ENCODE data around the gene LCE2A.
"Not testable (repeated sequence)": the region's sequence is repeated elsewhere in the genome, so short reads cannot be mapped to it uniquely, and the experiment has no call there.

Gene LCE2A

DNA sequence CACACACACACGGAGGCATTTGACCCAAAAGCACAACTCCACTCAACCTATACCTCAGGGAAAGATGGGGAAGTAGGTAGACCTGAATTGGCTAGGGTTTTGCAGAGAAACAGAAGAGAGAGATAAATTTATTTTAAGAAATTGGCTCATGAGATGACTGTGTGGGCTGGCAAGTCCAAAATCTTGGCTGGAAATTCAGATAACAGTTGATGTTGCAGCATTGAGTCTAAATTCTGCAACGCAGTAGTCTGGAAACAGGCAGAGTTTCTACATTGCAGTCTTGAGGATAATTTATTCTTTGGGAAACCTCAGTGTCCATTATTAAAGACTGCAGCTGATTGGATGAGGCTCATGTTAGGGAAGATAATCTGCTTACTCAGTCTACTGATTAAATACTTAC lies 16.5 kb upstream of the LCE2A start:
- H3K4me1 ChIP-seq (ENCODE audit: insufficient read depth, low read length): no peaks in the 10 kb centered on the region
- no peak overlapping the region for H3K9ac ChIP-seq (ENCODE audit: low read depth, low read length)
- no peaks in the 10 kb centered on the region for H3K27me3 ChIP-seq (ENCODE audit: insufficient read depth, low read length)
- no peak overlapping the region for H3K4me3 ChIP-seq (ENCODE audit: low read length)
- WGBS: 91% methylated on average over 1 of the region's 2 CpGs
- no peaks in the 10 kb centered on the region for H3K36me3 ChIP-seq (ENCODE audit: insufficient read depth, low read length)
- H3K9me3 ChIP-seq (ENCODE audit: insufficient read depth, low read depth, low read length): peaks cover 92% of the 10 kb centered on the region
- no peak overlapping the region for H3K27ac ChIP-seq (ENCODE audit: low read depth, low read length)

DNA sequence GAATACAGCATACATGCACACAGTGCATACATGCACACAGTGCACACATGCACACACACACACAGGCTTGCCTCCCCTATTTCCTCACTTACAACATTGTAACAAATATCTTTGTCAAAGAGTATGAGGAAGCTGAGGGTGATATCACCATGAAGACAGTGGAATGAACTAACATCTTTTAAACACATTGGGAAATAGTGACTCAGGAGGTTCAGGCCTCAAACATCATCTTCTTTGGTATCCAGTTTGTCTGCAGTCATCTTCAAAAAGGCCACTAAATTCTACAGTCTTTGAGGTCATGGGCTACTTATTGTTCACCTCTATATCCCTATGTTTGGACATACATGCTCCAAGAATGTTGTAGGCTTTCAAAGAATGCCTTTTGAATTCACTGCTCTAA lies 14.3 kb upstream of the LCE2A start:
- no peaks in the 10 kb centered on the region for H3K36me3 ChIP-seq (ENCODE audit: insufficient read depth, low read length)
- H3K27ac ChIP-seq (ENCODE audit: low read depth, low read length): no peak overlapping the region
- peaks cover 89% of the 10 kb centered on the region for H3K9me3 ChIP-seq (ENCODE audit: insufficient read depth, low read depth, low read length)
- H3K27me3 ChIP-seq (ENCODE audit: insufficient read depth, low read length): no peaks in the 10 kb centered on the region
- no peak overlapping the region for H3K9ac ChIP-seq (ENCODE audit: low read depth, low read length)
- H3K4me3 ChIP-seq (ENCODE audit: low read length): no peak overlapping the region
- H3K4me1 ChIP-seq (ENCODE audit: insufficient read depth, low read length): no peaks in the 10 kb centered on the region

DNA sequence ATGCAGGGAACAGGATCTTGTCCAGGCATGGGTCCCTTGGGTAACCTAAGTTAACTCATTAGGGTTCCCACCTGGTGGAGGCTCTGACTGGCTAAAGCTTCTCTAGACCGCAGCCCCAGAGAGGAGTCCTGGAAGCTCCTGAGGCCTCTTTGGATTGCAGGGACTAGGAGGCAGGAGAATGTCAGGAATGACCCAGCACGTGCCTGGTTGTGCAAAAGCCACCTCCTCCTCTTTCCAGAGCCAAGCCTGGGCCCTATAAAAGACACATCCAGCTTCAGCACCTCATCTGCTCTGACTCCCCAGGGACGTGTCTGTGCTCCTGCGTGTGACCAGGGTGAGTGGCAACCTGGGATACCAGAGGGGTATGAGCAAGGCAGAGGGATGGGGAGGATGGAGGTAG lies 12.3 kb upstream of the LCE2A start, which contains the start of gene LCE2B:
Gene LCE2B, plus strand, starts transcription at position 301 of the 400 bp plus-strand sequence. CDS start 721 bp downstream, outside the sequence.
- H3K27ac ChIP-seq (ENCODE audit: low read depth, low read length); H3K4me1 ChIP-seq (ENCODE audit: insufficient read depth, low read length); H3K36me3 ChIP-seq (ENCODE audit: insufficient read depth, low read length); H3K9ac ChIP-seq (ENCODE audit: low read depth, low read length); H3K4me3 ChIP-seq (ENCODE audit: low read length); H3K27me3 ChIP-seq (ENCODE audit: insufficient read depth, low read length): not testable (repeated sequence)
- H3K9me3 ChIP-seq (ENCODE audit: insufficient read depth, low read depth, low read length): peaks cover 83% of the 10 kb centered on the region
- 41% methylated on average over 2 of the region's 4 CpGs for WGBS

DNA sequence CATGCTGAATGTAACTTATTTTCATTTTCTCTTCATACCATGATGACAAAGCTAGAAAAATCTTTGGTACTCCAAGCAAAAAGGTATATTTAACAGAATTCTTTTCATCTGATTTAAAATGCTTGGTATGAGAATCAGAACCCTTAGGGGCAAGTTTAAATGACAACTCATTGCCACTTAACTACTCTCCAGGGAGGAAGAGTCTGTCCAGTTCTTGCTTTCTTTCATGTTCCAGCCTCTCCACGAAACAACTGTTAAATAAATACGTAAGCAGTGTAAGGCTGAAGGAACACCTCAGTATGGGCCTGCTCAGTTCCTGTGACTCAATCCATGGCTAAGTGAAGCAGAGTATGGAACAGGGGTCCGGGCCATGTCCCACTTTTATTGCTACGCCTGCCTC lies 1.6 kb downstream of the LCE2A start:
- Histone ChIP-seq H3K36me3 (ENCODE audit: insufficient read depth, low read length) (no peaks in the 10 kb centered on the region), H3K9ac (ENCODE audit: low read depth, low read length) (no peak overlapping the region), H3K4me1 (ENCODE audit: insufficient read depth, low read length) (no peaks in the 10 kb centered on the region), H3K27ac (ENCODE audit: low read depth, low read length) (no peak overlapping the region), H3K4me3 (ENCODE audit: low read length) (no peak overlapping the region), H3K27me3 (ENCODE audit: insufficient read depth, low read length) (no peaks in the 10 kb centered on the region), H3K9me3 (ENCODE audit: insufficient read depth, low read depth, low read length) (peaks cover 91% of the 10 kb centered on the region)
- WGBS: 77% methylated on average over 3 of the region's 4 CpGs

DNA sequence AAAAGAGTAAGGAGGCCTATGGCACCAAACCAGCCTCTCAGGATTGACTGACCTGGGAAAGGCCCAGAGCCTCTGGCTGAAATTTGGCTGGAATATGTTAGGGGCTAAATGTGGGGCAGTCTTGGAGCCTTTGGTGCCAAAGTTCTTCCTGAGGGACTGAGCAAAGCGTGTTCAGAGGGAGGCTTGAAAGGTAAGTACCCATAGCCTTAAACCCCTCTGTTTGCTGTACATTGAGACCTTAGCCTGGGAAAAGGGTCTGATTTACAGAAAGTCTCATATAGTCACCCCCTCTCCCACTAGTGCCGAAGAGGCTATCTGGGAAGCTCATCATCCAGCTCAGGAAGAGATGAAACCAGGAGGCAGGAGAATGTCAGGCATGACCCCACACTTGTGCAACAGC lies 9.7 kb downstream of the LCE2A start, which contains the start of gene LCE4A:
Gene LCE4A, plus strand, starts transcription at position 301 of the 400 bp plus-strand sequence. CDS start 916 bp downstream, outside the sequence.
- H3K27me3 ChIP-seq (ENCODE audit: insufficient read depth, low read length): no peaks in the 10 kb centered on the region
- no peaks in the 10 kb centered on the region for H3K4me1 ChIP-seq (ENCODE audit: insufficient read depth, low read length)
- no peaks in the 10 kb centered on the region for H3K36me3 ChIP-seq (ENCODE audit: insufficient read depth, low read length)
- H3K4me3 ChIP-seq (ENCODE audit: low read length): no peak within 1 kb of the TSS
- 48% methylated on average over 2 of the region's 2 CpGs for WGBS
- no peak within 1 kb of the TSS for H3K27ac ChIP-seq (ENCODE audit: low read depth, low read length)
- H3K9me3 ChIP-seq (ENCODE audit: insufficient read depth, low read depth, low read length): peaks cover 97% of the 10 kb centered on the region
- H3K9ac ChIP-seq (ENCODE audit: low read depth, low read length): no peak within 1 kb of the TSS

DNA sequence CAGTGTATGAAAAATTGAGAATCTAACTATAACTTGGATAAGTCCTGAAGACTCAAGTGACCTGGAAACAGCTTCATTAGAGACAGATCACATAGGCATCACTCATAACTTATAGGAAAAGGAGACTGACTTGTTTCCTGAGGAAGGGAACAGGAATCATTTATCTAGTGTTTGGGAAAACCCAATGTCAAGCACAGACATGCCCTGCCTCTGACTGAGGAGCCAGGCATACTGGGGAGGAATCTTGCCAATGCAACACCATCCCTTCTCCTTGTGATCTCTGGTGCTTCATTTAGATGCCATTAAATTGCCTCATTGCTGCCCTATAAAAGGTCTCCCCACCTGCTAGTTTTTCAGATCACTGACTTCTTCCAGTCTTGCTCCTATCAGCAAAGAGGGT lies 20.1 kb downstream of the LCE2A start:
- Histone ChIP-seq H3K9me3 (ENCODE audit: insufficient read depth, low read depth, low read length) (peaks cover 100% of the 10 kb centered on the region), H3K4me3 (ENCODE audit: low read length) (no peak overlapping the region), H3K9ac (ENCODE audit: low read depth, low read length) (no peak overlapping the region), H3K27me3 (ENCODE audit: insufficient read depth, low read length) (no peaks in the 10 kb centered on the region), H3K27ac (ENCODE audit: low read depth, low read length) (no peak overlapping the region), H3K4me1 (ENCODE audit: insufficient read depth, low read length) (no peaks in the 10 kb centered on the region), H3K36me3 (ENCODE audit: insufficient read depth, low read length) (no peaks in the 10 kb centered on the region)

DNA sequence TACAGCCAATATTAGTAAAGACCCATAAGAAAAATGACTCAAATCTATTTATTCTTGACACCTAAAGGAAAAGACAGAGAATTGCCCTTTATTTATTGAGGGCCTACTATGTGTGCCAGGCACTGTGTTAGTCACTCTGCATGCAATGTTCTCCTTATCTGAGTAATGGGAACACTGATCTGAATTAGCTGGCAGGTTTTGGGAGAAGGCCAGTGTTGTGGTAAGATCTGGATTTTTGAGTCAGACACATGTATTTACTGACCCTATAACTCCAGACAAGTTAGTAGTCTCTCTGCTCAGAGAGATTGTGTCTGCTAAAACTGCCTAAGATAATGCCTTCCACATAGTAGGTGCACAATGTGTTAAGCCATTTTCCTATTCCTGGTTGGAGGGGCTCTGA lies 27.1 kb downstream of the LCE2A start:
- Histone ChIP-seq H3K27ac (ENCODE audit: low read depth, low read length) (no peak overlapping the region), H3K36me3 (ENCODE audit: insufficient read depth, low read length) (no peaks in the 10 kb centered on the region), H3K4me3 (ENCODE audit: low read length) (no peak overlapping the region), H3K4me1 (ENCODE audit: insufficient read depth, low read length) (no peaks in the 10 kb centered on the region), H3K9me3 (ENCODE audit: insufficient read depth, low read depth, low read length) (peaks cover 92% of the 10 kb centered on the region), H3K27me3 (ENCODE audit: insufficient read depth, low read length) (no peaks in the 10 kb centered on the region), H3K9ac (ENCODE audit: low read depth, low read length) (no peak overlapping the region)

DNA sequence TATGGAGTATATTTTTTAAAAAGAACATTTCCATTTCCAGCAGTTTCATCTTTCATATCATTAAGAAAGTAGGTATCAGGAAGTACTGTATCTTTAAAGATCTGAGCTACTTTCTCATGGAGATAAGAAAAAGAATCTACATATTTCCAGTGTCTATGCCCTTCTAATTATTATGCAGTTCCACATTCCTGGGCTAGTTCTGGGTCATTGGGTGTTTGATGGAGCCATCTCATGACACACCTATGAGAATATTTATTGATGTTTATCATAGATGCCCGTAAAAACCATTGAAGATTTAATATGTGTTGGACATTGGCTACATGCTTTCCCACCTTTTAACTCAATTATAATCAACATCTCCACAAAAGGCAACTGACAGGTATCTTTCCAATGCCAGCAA lies 30.8 kb downstream of the LCE2A start:
- WGBS: no CpG with 5 or more reads among the region's 1 CpG

DNA sequence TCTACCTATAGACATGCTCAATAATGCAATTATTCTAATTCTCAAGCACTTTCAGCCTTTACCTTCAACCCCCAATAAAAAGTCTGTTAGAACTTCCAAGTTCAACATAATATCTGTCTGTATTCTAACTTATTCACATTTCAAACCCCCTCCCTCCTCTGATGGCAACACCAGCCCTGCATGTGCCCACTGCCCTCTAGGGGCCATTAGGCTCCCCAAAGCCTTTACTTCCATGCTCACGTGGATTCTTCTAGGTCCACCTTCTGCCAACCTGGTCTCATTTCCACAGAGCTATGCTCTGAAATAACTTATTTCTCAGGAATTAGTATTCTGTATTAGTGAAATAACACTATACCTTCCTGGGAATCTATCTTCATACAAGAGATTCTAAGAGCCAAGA lies 37.5 kb downstream of the LCE2A start:
- Histone ChIP-seq H3K4me1 (ENCODE audit: insufficient read depth, low read length) (no peaks in the 10 kb centered on the region), H3K27ac (ENCODE audit: low read depth, low read length) (no peak overlapping the region), H3K36me3 (ENCODE audit: insufficient read depth, low read length) (no peaks in the 10 kb centered on the region), H3K27me3 (ENCODE audit: insufficient read depth, low read length) (no peaks in the 10 kb centered on the region), H3K9me3 (ENCODE audit: insufficient read depth, low read depth, low read length) (peaks cover 92% of the 10 kb centered on the region), H3K9ac (ENCODE audit: low read depth, low read length) (no peak overlapping the region), H3K4me3 (ENCODE audit: low read length) (0 out of 2 replicates have a peak overlapping the region, but pooled peaks have one; percentile 4)
- WGBS: 32% methylated on average over 1 of the region's 1 CpG

More for the DNA sequence above, 30.8 kb downstream of the LCE2A start:
- Histone ChIP-seq H3K4me3 (ENCODE audit: low read length) (no peak overlapping the region), H3K4me1 (ENCODE audit: insufficient read depth, low read length) (no peaks in the 10 kb centered on the region), H3K9ac (ENCODE audit: low read depth, low read length) (no peak overlapping the region), H3K27me3 (ENCODE audit: insufficient read depth, low read length) (no peaks in the 10 kb centered on the region), H3K36me3 (ENCODE audit: insufficient read depth, low read length) (no peaks in the 10 kb centered on the region), H3K27ac (ENCODE audit: low read depth, low read length) (no peak overlapping the region), H3K9me3 (ENCODE audit: insufficient read depth, low read depth, low read length) (peaks cover 89% of the 10 kb centered on the region)

DNA sequence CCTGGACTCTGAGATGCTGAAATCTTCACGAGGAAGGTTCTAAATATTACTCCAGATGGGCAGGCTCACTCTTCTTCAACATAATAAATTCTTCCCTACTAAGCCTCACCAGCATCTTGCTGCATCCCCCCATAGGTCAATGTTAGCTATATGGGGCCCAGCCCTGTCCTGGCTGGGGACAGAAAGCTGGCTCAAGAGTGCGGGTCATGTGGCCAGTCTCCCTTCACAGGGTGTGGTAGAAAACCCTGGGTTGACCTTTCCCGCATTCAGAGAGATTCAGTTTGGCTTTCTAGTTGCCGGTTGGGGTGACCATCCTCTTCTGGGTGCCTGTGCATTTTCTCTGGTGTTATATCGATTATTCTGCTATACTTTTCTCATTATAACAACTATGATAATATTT lies 39.9 kb downstream of the LCE2A start:
- Histone ChIP-seq H3K27ac (ENCODE audit: low read depth, low read length) (no peak overlapping the region), H3K9ac (ENCODE audit: low read depth, low read length) (no peak overlapping the region), H3K36me3 (ENCODE audit: insufficient read depth, low read length) (no peaks in the 10 kb centered on the region), H3K4me1 (ENCODE audit: insufficient read depth, low read length) (no peaks in the 10 kb centered on the region), H3K9me3 (ENCODE audit: insufficient read depth, low read depth, low read length) (peaks cover 96% of the 10 kb centered on the region), H3K4me3 (ENCODE audit: low read length) (no peak overlapping the region), H3K27me3 (ENCODE audit: insufficient read depth, low read length) (no peaks in the 10 kb centered on the region)
- WGBS: 63% methylated on average over 4 of the region's 5 CpGs

DNA sequence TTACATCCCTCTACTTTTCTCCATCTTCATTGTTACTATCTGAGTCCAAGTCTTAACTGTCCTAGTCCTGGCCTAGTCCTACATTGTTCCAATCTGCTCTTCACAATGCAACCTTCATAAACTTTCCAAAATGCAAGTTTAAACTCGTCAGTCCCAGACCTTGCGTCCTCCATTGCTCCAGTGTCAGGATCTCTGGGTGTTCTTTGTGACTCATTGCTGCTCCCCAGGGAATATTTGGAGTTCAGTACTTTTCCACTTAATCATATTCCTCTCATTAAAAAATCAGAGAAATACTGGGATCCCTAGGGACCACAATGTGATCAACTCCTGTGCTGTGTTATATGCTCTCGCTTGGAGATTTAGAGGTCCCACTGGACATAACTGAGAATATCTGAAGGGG lies 41.7 kb downstream of the LCE2A start:
- Histone ChIP-seq H3K4me3 (ENCODE audit: low read length) (no peak overlapping the region), H3K27ac (ENCODE audit: low read depth, low read length) (no peak overlapping the region), H3K27me3 (ENCODE audit: insufficient read depth, low read length) (no peaks in the 10 kb centered on the region), H3K9ac (ENCODE audit: low read depth, low read length) (no peak overlapping the region), H3K4me1 (ENCODE audit: insufficient read depth, low read length) (no peaks in the 10 kb centered on the region), H3K9me3 (ENCODE audit: insufficient read depth, low read depth, low read length) (peaks cover 98% of the 10 kb centered on the region), H3K36me3 (ENCODE audit: insufficient read depth, low read length) (no peaks in the 10 kb centered on the region)
- WGBS: 80% methylated on average over 3 of the region's 3 CpGs

DNA sequence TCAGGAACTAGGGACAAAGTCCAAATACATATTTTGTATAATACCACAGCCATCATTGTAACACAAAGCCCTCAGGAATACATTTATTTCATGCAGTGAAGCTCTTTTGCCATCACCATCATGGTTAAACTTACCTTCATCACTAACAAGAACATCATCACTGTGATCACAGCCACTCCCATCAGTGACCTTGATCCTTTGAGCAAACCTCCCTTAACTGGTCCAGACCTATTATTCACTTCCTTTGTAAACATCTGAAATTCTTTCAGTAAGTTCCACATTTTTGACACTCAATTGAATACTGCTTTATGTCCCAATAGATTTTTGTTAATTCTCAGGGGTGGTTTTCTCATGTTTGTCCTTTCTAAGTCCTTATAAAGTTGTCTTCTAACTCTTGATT lies 43.5 kb downstream of the LCE2A start:
- Histone ChIP-seq H3K9ac (ENCODE audit: low read depth, low read length) (no peak overlapping the region), H3K4me1 (ENCODE audit: insufficient read depth, low read length) (no peaks in the 10 kb centered on the region), H3K4me3 (ENCODE audit: low read length) (no peak overlapping the region), H3K36me3 (ENCODE audit: insufficient read depth, low read length) (no peaks in the 10 kb centered on the region), H3K27ac (ENCODE audit: low read depth, low read length) (no peak overlapping the region), H3K27me3 (ENCODE audit: insufficient read depth, low read length) (no peaks in the 10 kb centered on the region), H3K9me3 (ENCODE audit: insufficient read depth, low read depth, low read length) (peaks cover 98% of the 10 kb centered on the region)
